Caco-2 (cell line): ENCODE results near the gene GPER1. TPM values are rescaled to one million over a fixed set of nuclear protein-coding genes. Genes with fewer than 3 reads are reported as not detected.

ENCODE experiments used
- BruUV-seq: library from RNA; stranded (reverse); fragments of 400-500 nt; replicated peaks from 2 replicates; lab custom pipeline; 2021; lab: Mats Ljungman, UMichigan
- CTCF ChIA-PET: fragments of 300-600 bp; sonication (Branson Sonifier 250); formaldehyde crosslinking; loops from one replicate; lab custom pipeline; 2022; ENCODE audit warnings: antibody characterized with exemption; lab: Charles Lee
- POLR2A ChIA-PET: fragments of 300-600 bp; sonication (Branson Sonifier 250); formaldehyde crosslinking; loops from one replicate; lab custom pipeline; 2022; ENCODE audit warnings: antibody characterized with exemption; lab: Charles Lee
- DNase-seq, 2 experiments: peaks; one replicate each; pipeline versions ENCODE4 v3.0.0 to v3.0.0-alpha.2; 2020 to 2022
- H3K27me3 ChIP-seq: replicated peaks from 2 replicates; pipeline ENCODE4 v1.6.0; 2011; ENCODE audit warnings: low read length; ENCODE audit not compliant: control insufficient read depth, insufficient read depth
- H3K36me3 ChIP-seq: 2 replicates; pipeline ENCODE4 v1.5.1; 2011; ENCODE audit warnings: low read length; ENCODE audit not compliant: control insufficient read depth, insufficient read depth
- H3K4me1 ChIP-seq: fragments of 250-450 bp; sonication (Bioruptor Pico); 2 replicates; pipeline ENCODE4 v1.5.1; 2020; ENCODE audit warnings: mild to moderate bottlenecking
- H3K4me3 ChIP-seq: 2 replicates; pipeline ENCODE4 v1.5.1; 2011; ENCODE audit warnings: low read depth, mild to moderate bottlenecking, control low read depth, low read length
- H3K9me3 ChIP-seq: fragments of 250-450 bp; sonication (Bioruptor Pico); 2 replicates; pipeline ENCODE4 v1.5.1; 2020; ENCODE audit warnings: mild to moderate bottlenecking, moderate library complexity
- H3K27ac Mint-ChIP-seq: one replicate; pipeline ENCODE4 v1.8.0; 2022; ENCODE audit warnings: mixed read lengths; ENCODE audit not compliant: unreplicated experiment
- H3K27me3 Mint-ChIP-seq: one replicate; pipeline ENCODE4 v1.8.0; 2022; ENCODE audit warnings: mixed read lengths; ENCODE audit not compliant: insufficient read depth, unreplicated experiment
- H3K36me3 Mint-ChIP-seq: one replicate; pipeline ENCODE4 v1.8.0; 2022; ENCODE audit warnings: mild to moderate bottlenecking, mixed read lengths; ENCODE audit not compliant: insufficient read depth, unreplicated experiment
- H3K4me1 Mint-ChIP-seq: one replicate; pipeline ENCODE4 v1.8.0; 2022; ENCODE audit warnings: low read depth, mixed read lengths; ENCODE audit not compliant: unreplicated experiment
- H3K4me3 Mint-ChIP-seq: one replicate; pipeline ENCODE4 v1.8.0; 2022; ENCODE audit warnings: mild to moderate bottlenecking, moderate library complexity, mixed read lengths; ENCODE audit not compliant: unreplicated experiment
- H3K9me3 Mint-ChIP-seq: one replicate; pipeline ENCODE4 v1.8.0; 2022; ENCODE audit warnings: mixed read lengths; ENCODE audit not compliant: unreplicated experiment
- CTCF ChIP-seq, 2 experiments: fragments of 200-600 bp in 1 of 2; IDR thresholded peaks; 1 replicate in 1 of 2; 2 replicates in 1 of 2; pipeline versions ENCODE4 v1.5.1 to v1.8.0; 2011 to 2022; ENCODE audit warnings: antibody characterized with exemption in 1 of 2, control low read depth in 1 of 2, inconsistent platforms in 1 of 2, low read depth in 1 of 2, low read length in 1 of 2, mild to moderate bottlenecking in 1 of 2, moderate library complexity in 1 of 2; ENCODE audit not compliant: insufficient read depth in 1 of 2, severe bottlenecking in 1 of 2, unreplicated experiment in 1 of 2
- intact Hi-C: fragments of 100-400 bp; cut with micrococcal nuclease; formaldehyde crosslinking; loops from one replicate; pipeline ENCODE4 v1.10.0; 2022; ENCODE audit not compliant: unreplicated experiment
- total RNA-seq: library from RNA; stranded (reverse); gene quantifications from 2 replicates; pipeline ENCODE4 v1.2.3, GENCODE V29; 2022

GPER1 gene
- total RNA-seq, 1 experiment from 2014 or later = 0.25 TPM

- peak in 1 of 2 experiments; percentile 36 for DNase-seq
- intact Hi-C loops = no loop called here
- no peak overlapping the region for H3K27ac Mint-ChIP-seq
These were observed 5.0 kb downstream of the GPER1 start for GRCh38 chr7:1092806-1093501.

DNA sequence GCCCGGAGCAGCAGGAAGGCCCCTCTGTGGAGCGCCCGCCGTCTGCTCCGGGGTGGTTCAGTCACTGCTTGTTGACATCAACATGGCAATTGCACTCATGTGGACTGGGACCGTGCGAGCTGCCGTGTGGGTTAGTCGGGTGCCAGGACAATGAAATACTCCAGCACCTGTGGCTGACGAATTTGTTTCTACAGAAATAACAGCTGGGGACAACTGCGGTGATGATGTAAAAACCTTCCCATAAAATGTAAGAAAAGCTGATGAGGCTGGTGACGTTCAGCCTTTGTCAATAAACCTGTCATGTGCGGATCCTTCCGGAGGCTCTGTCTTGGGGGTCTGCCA lies 5.6 kb downstream of the GPER1 start:
- intact Hi-C loops = no loop called here
- Mint-ChIP-seq H3K27me3 (no peaks in the 10 kb centered on the region), H3K4me1 (no peaks in the 10 kb centered on the region), H3K36me3 (peaks cover 6% of the 10 kb centered on the region), H3K4me3 (no peak overlapping the region), H3K27ac (no peak overlapping the region), H3K9me3 (no peaks in the 10 kb centered on the region)
- BruUV-seq = no TSS peak
- ChIA-PET POLR2A (no interaction called here), CTCF (no interaction called here)
- no peak for DNase-seq
- H3K9me3 ChIP-seq = no peaks in the 10 kb centered on the region
- no peaks in the 10 kb centered on the region for H3K4me1 ChIP-seq
- no peak for TF ChIP-seq CTCF (IDR thresholded peaks at IDR 0.05; ENCODE audit: insufficient read depth in 1 of 2, low read depth in 1 of 2, low read length in 1 of 2, severe bottlenecking in 1 of 2, unreplicated experiment in 1 of 2)
- no peak overlapping the region for H3K4me3 ChIP-seq
- no peaks in the 10 kb centered on the region for H3K36me3 ChIP-seq
- no peaks in the 10 kb centered on the region for H3K27me3 ChIP-seq

More at GRCh38 chr7:1092806-1093501, 5.0 kb downstream of the GPER1 start:
- Mint-ChIP-seq H3K9me3 (no peaks in the 10 kb centered on the region), H3K4me1 (no peaks in the 10 kb centered on the region), H3K4me3 (no peak overlapping the region), H3K36me3 (peaks cover 6% of the 10 kb centered on the region), H3K27me3 (no peaks in the 10 kb centered on the region)
- CTCF ChIA-PET = no interaction called here
- no TSS peak for BruUV-seq
- H3K36me3 ChIP-seq = no peaks in the 10 kb centered on the region
- TF ChIP-seq CTCF (IDR thresholded peaks at IDR 0.05; ENCODE audit: insufficient read depth in 1 of 2, low read depth in 1 of 2, low read length in 1 of 2, severe bottlenecking in 1 of 2, unreplicated experiment in 1 of 2) = no peak
- POLR2A ChIA-PET = no interaction called here
- H3K4me3 ChIP-seq = no peak overlapping the region
- H3K9me3 ChIP-seq = no peaks in the 10 kb centered on the region
- H3K27me3 ChIP-seq = no peaks in the 10 kb centered on the region
- no peaks in the 10 kb centered on the region for H3K4me1 ChIP-seq

DNA sequence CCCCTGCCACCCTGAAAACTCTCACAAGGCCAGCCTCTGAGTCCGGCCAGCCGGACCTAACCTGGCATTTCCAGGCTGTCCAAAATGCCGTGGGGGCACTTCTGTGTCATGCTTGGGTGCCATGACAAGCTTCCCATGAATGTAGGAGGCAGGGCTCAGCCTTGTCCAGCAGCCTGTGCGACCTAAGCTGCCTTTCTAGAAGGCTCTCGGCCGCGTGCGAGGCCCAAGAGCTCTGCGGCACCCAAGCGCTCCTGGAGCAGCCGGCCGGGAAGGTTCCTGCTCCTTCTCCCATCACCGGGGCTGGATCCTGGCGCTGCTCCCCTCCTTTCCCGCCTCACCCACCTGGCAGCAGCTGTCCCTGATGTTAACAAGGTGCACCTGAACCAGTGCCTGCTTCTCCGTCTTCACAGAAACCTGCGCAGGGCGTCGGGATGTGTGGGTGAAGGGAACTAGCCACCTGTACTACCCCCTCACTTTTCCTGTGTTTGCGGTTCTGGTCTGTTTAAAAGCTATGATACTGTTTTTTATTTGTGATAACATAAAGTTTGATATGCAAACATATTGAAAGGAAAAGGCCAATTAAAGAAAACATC lies 6.1 kb downstream of the GPER1 start:
- Mint-ChIP-seq H3K36me3 (peaks cover 6% of the 10 kb centered on the region), H3K27me3 (no peaks in the 10 kb centered on the region), H3K4me1 (no peaks in the 10 kb centered on the region), H3K27ac (no peak overlapping the region), H3K4me3 (no peak overlapping the region), H3K9me3 (no peaks in the 10 kb centered on the region)
- H3K36me3 ChIP-seq = no peaks in the 10 kb centered on the region
- no peak for DNase-seq
- TF ChIP-seq CTCF (IDR thresholded peaks at IDR 0.05; ENCODE audit: insufficient read depth in 1 of 2, low read depth in 1 of 2, low read length in 1 of 2, severe bottlenecking in 1 of 2, unreplicated experiment in 1 of 2) = no peak
- BruUV-seq = no TSS peak
- intact Hi-C loops = no loop called here
- no peaks in the 10 kb centered on the region for H3K27me3 ChIP-seq
- ChIA-PET POLR2A (no interaction called here), CTCF (interaction anchor here (0.7 kb wide), 1 partner anchor 166 kb away, joined by 3 read pairs; no protein-coding TSS in a partner anchor)
- no peaks in the 10 kb centered on the region for H3K4me1 ChIP-seq
- H3K9me3 ChIP-seq = no peaks in the 10 kb centered on the region
- H3K4me3 ChIP-seq = no peak overlapping the region
